HepG2 (cell line): ENCODE measurements around the gene TTLL4. TPM values are rescaled to one million over a fixed set of nuclear protein-coding genes. Genes with fewer than 3 reads are reported as not detected.

ENCODE experiments used
- CCAR2 ChIP-seq: fragments of 200-400 bp; formaldehyde crosslinking; optimal IDR thresholded peaks from 2 replicates; pipeline ENCODE3; 2018; ENCODE audit warnings: low read depth, mild to moderate bottlenecking, low read length, moderate library complexity
- ELF1 ChIP-seq: sonication (generic); formaldehyde crosslinking; IDR thresholded peaks from 2 replicates; pipeline ENCODE4 v1.4.0; 2020; ENCODE audit warnings: missing genetic modification reagents
- FOSL1 ChIP-seq: sonication (generic); formaldehyde crosslinking; IDR thresholded peaks from 2 replicates; pipeline ENCODE4 v1.9.0; 2021; ENCODE audit warnings: missing genetic modification reagents, borderline replicate concordance
- FOSL2 ChIP-seq: sonication (generic); formaldehyde crosslinking; IDR thresholded peaks from 2 replicates; pipeline ENCODE4 v1.4.0; 2020; ENCODE audit warnings: missing genetic modification reagents
- HMGA1 ChIP-seq: sonication (generic); formaldehyde crosslinking; conservative IDR thresholded peaks from 2 replicates; pipeline ENCODE4 v1.4.0; 2020; ENCODE audit warnings: missing genetic modification reagents
- KDM3A ChIP-seq: IDR thresholded peaks from 2 replicates; pipeline ENCODE4 v1.6.1; 2018; ENCODE audit warnings: low read depth, missing compliant biosample characterization
- KLF16 ChIP-seq, 2 experiments: sonication (generic) in 1 of 2; formaldehyde crosslinking in 1 of 2; IDR thresholded peaks; 2 replicates each; pipeline versions ENCODE4 v1.6.1 to v1.8.0; 2016 to 2023; ENCODE audit warnings: missing genetic modification reagents in 2 of 2, missing compliant biosample characterization in 1 of 2
- MYC ChIP-seq: sonication (generic); formaldehyde crosslinking; IDR thresholded peaks from 2 replicates; pipeline ENCODE4 v1.9.0; 2021; ENCODE audit warnings: missing genetic modification reagents, borderline replicate concordance
- NFE2L2 ChIP-seq: fragments of 150-350 bp; IDR thresholded peaks from 2 replicates; pipeline ENCODE4 v1.6.1; 2014; ENCODE audit warnings: low read length
- NR2F1 ChIP-seq, 2 experiments: fragments of 450-650 bp in 1 of 2; formaldehyde crosslinking in 1 of 2; IDR thresholded peaks; 2 replicates each; pipeline versions ENCODE4 v1.5.0 to v1.6.1; 2016 to 2020; ENCODE audit warnings: mild to moderate bottlenecking in 1 of 2, missing compliant biosample characterization in 1 of 2, missing genetic modification reagents in 1 of 2, moderate library complexity in 1 of 2
- SALL2 ChIP-seq: sonication (generic); formaldehyde crosslinking; IDR thresholded peaks from 2 replicates; pipeline ENCODE4 v1.8.1; 2023; ENCODE audit warnings: mild to moderate bottlenecking, missing genetic modification reagents, inconsistent platforms
- SMARCE1 ChIP-seq: fragments of 450-650 bp; IDR thresholded peaks from 2 replicates; pipeline ENCODE4 v1.6.1; 2017; ENCODE audit warnings: borderline replicate concordance
- SMYD3 ChIP-seq: sonication (generic); formaldehyde crosslinking; IDR thresholded peaks from 2 replicates; pipeline ENCODE4 v1.8.1; 2023; ENCODE audit warnings: mild to moderate bottlenecking, missing genetic modification reagents
- SRF ChIP-seq: IDR thresholded peaks from 2 replicates; pipeline ENCODE4 v1.6.1; 2011; ENCODE audit warnings: mild to moderate bottlenecking, low read depth, low read length, moderate library complexity
- TOE1 ChIP-seq: sonication (generic); formaldehyde crosslinking; IDR thresholded peaks from 2 replicates; pipeline ENCODE4 v1.4.0; 2020; ENCODE audit warnings: mild to moderate bottlenecking, missing genetic modification reagents
- ZMYM2 ChIP-seq: sonication (generic); formaldehyde crosslinking; IDR thresholded peaks from 2 replicates; pipeline ENCODE4 v1.8.0; 2022; ENCODE audit warnings: mild to moderate bottlenecking, missing genetic modification reagents
- ZNF101 ChIP-seq: sonication (generic); formaldehyde crosslinking; IDR thresholded peaks from 2 replicates; pipeline ENCODE4 v1.4.0; 2020; ENCODE audit warnings: mild to moderate bottlenecking, low read depth, missing genetic modification reagents, borderline replicate concordance
- polyA plus RNA-seq, 8 experiments: library from polyadenylated mRNA; depleted of rRNA in 3 of 8; stranded (reverse) in 7 of 8; unstranded in 1 of 8; fragments of >200 nt; fragmentation: Illumina TruSeq in 4 of 8; extraction: Trizol in 4 of 8; gene quantifications; 2 replicates each; pipeline versions ENCODE4 v1.2.1 to v1.2.3, GENCODE V29; 2011 to 2016; ENCODE audit warnings: low read depth in 4 of 8, missing spikeins in 1 of 8, mixed read lengths in 1 of 8; ENCODE audit not compliant: insufficient read depth in 1 of 8
- total RNA-seq, 5 experiments: library from RNA; depleted of rRNA; stranded (reverse); fragments of >200 nt; fragmentation: Illumina TruSeq; extraction: Trizol; gene quantifications; 2 replicates each; pipeline ENCODE4 v1.2.3, GENCODE V29; 2016; ENCODE audit warnings: low read depth in 1 of 5
- TF ChIP-seq, protein P1 (sequence below), 2 experiments: sonication (generic) in 1 of 2; formaldehyde crosslinking in 1 of 2; IDR thresholded peaks; 2 replicates each; pipeline versions ENCODE4 v1.4.0 to v1.6.1; 2016 to 2020; ENCODE audit warnings: borderline replicate concordance in 1 of 2, low read depth in 1 of 2, mild to moderate bottlenecking in 1 of 2, missing genetic modification reagents in 1 of 2
- TF ChIP-seq, protein P2 (sequence below): IDR thresholded peaks from 2 replicates; pipeline ENCODE4 v1.6.1; 2018; ENCODE audit warnings: missing genetic modification reagents
- TF ChIP-seq, protein P3 (sequence below): sonication (generic); formaldehyde crosslinking; IDR thresholded peaks from 2 replicates; pipeline ENCODE4 v1.5.0; 2020; ENCODE audit warnings: missing genetic modification reagents
- TF ChIP-seq, protein P4 (sequence below): sonication (generic); formaldehyde crosslinking; IDR thresholded peaks from 2 replicates; pipeline ENCODE4 v1.4.0; 2020; ENCODE audit warnings: missing genetic modification reagents

The TTLL4 gene
- total and polyA plus RNA-seq, 2 of the 13 experiments (the other 11 are each of a cell fraction or from before 2014, with no cell fraction given) = 77.5 to 84.6 TPM

DNA sequence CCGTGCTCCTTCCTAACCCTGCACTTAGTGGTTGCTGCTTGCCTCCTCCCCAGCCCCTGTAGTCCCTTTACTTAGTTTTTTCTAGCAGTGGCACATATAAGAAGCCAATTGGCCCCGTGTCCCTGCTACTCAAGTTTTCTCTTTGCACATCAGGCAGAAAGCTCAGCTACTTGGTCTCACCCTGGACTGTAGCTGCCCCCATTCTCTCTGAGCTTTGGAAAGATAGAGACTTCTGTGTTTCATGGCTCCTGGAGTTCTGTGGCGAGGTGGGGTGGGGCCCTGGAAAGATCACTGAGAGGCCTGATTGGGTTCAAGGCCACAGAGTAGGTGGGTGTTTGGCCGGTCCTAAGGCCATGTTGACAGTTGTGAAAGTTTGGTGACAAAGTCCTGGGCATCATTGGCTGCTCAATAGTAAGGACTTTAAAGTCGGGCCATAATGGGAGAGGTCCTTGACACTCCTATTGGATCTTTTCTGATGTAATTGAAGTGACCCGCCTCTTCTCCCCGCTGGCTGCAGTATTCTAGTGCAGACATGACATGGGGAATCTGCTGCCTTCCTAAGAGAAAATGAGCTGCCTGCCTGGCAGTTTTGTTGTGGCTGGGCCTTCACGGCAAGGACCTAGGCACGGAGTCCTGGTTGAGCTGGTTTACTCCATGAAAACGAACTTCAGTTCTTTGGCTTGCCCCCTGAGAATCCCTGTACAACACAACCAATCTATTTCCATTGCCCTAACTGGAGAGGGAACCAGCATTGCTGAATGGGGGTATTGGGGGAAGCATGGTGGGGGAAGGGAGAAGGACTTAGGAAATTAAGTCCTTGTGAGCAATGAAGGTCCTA lies 45.2 kb downstream of the TTLL4 start (continued):
- TF ChIP-seq, protein P1, sequence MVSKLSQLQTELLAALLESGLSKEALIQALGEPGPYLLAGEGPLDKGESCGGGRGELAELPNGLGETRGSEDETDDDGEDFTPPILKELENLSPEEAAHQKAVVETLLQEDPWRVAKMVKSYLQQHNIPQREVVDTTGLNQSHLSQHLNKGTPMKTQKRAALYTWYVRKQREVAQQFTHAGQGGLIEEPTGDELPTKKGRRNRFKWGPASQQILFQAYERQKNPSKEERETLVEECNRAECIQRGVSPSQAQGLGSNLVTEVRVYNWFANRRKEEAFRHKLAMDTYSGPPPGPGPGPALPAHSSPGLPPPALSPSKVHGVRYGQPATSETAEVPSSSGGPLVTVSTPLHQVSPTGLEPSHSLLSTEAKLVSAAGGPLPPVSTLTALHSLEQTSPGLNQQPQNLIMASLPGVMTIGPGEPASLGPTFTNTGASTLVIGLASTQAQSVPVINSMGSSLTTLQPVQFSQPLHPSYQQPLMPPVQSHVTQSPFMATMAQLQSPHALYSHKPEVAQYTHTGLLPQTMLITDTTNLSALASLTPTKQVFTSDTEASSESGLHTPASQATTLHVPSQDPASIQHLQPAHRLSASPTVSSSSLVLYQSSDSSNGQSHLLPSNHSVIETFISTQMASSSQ (IDR thresholded peaks at IDR 0.05; ENCODE audit: low read depth) = peak; percentile 69
- TF ChIP-seq, protein P1 (CRISPR knock-in tag; IDR thresholded peaks at IDR 0.05; ENCODE audit: borderline replicate concordance) = peak; percentile 94
- TF ChIP-seq ZMYM2 (peak; percentile 98), SMARCE1 (no peak; the same call in 1 of the 2 replicates), CCAR2 (no peak), ZNF101 (CRISPR knock-in tag) (0 out of 2 replicates have a peak, but pooled peaks have one; percentile 90), SMYD3 (CRISPR knock-in tag) (no peak), MYC (peak; percentile 77), TOE1 (CRISPR knock-in tag) (peak; percentile 73; the same call in 1 of the 2 replicates), HMGA1 (no peak), KLF16 (CRISPR knock-in tag; IDR thresholded peaks at IDR 0.05) (peak in 1 of 2 experiments; percentile 98; a peak in 2 of 4 replicates), FOSL1 (CRISPR knock-in tag) (peak; percentile 70; the same call in 1 of the 2 replicates), ELF1 (peak; percentile 56; the same call in 1 of the 2 replicates), KDM3A (CRISPR knock-in tag) (peak; percentile 90), SALL2 (CRISPR knock-in tag) (peak; percentile 91), SRF (peak; percentile 91), NFE2L2 (no peak), FOSL2 (peak; percentile 91), NR2F1 (CRISPR knock-in tag; IDR thresholded peaks at IDR 0.05) (peak; percentile 97 to 98)
- TF ChIP-seq, protein P2, sequence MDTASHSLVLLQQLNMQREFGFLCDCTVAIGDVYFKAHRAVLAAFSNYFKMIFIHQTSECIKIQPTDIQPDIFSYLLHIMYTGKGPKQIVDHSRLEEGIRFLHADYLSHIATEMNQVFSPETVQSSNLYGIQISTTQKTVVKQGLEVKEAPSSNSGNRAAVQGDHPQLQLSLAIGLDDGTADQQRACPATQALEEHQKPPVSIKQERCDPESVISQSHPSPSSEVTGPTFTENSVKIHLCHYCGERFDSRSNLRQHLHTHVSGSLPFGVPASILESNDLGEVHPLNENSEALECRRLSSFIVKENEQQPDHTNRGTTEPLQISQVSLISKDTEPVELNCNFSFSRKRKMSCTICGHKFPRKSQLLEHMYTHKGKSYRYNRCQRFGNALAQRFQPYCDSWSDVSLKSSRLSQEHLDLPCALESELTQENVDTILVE (CRISPR knock-in tag) = peak; percentile 83
- TF ChIP-seq, protein P3, sequence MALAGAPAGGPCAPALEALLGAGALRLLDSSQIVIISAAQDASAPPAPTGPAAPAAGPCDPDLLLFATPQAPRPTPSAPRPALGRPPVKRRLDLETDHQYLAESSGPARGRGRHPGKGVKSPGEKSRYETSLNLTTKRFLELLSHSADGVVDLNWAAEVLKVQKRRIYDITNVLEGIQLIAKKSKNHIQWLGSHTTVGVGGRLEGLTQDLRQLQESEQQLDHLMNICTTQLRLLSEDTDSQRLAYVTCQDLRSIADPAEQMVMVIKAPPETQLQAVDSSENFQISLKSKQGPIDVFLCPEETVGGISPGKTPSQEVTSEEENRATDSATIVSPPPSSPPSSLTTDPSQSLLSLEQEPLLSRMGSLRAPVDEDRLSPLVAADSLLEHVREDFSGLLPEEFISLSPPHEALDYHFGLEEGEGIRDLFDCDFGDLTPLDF = peak; percentile 48; the same call in 1 of the 2 replicates
- TF ChIP-seq, protein P4, sequence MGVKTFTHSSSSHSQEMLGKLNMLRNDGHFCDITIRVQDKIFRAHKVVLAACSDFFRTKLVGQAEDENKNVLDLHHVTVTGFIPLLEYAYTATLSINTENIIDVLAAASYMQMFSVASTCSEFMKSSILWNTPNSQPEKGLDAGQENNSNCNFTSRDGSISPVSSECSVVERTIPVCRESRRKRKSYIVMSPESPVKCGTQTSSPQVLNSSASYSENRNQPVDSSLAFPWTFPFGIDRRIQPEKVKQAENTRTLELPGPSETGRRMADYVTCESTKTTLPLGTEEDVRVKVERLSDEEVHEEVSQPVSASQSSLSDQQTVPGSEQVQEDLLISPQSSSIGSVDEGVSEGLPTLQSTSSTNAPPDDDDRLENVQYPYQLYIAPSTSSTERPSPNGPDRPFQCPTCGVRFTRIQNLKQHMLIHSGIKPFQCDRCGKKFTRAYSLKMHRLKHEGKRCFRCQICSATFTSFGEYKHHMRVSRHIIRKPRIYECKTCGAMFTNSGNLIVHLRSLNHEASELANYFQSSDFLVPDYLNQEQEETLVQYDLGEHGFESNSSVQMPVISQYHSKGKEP (CRISPR knock-in tag) = no peak; the same call in 1 of the 2 replicates
